CD4-positive, CD25-positive, alpha-beta regulatory T cell (primary cell): ENCODE measurements around the gene PPFIBP1. TPM values are rescaled to one million over a fixed set of nuclear protein-coding genes. Genes with fewer than 3 reads are reported as not detected.
"Not testable (repeated sequence)": the region's sequence is repeated elsewhere in the genome, so short reads cannot be mapped to it uniquely, and the experiment has no call there.

Experiments
- ATAC-seq, 2 donors: fragments of 150-1000 bp; cut with Tn5 transposase; one replicate each; pipeline ENCODE4 v1.10.0; 2021; ENCODE audit warnings: low read depth in 2 of 2, moderate number of reproducible peaks in 2 of 2, moderate library complexity in 1 of 2
- DNase-seq, 3 donors: peaks; one replicate each; pipeline versions ENCODE4 v3.0.0 to v3.0.0-alpha.2; 2012 to 2022; ENCODE audit warnings: mixed read lengths in 1 of 3
- H3K27ac ChIP-seq: one replicate; pipeline ENCODE4 v1.7.0; 2013; ENCODE audit warnings: mild to moderate bottlenecking, low read length; ENCODE audit not compliant: insufficient read depth, poor library complexity, severe bottlenecking
- H3K27me3 ChIP-seq: one replicate; pipeline ENCODE4 v1.7.0; 2013; ENCODE audit warnings: low read length; ENCODE audit not compliant: control insufficient read depth, insufficient read depth
- H3K36me3 ChIP-seq: one replicate; pipeline ENCODE4 v1.7.0; 2013; ENCODE audit warnings: mild to moderate bottlenecking, low read length, moderate library complexity; ENCODE audit not compliant: control insufficient read depth, insufficient read depth
- H3K4me1 ChIP-seq: 2 replicates; pipeline ENCODE4 v1.7.0; 2013; ENCODE audit warnings: mild to moderate bottlenecking, low read length; ENCODE audit not compliant: insufficient read depth, control insufficient read depth, poor library complexity, severe bottlenecking
- H3K4me3 ChIP-seq: one replicate; pipeline ENCODE4 v1.7.0; 2013; ENCODE audit warnings: low read depth, mild to moderate bottlenecking, low read length, moderate library complexity
- H3K9me3 ChIP-seq, 2 experiments: 1 replicate in 1 of 2; 2 replicates in 1 of 2; pipeline ENCODE4 v1.7.0; 2013; ENCODE audit warnings: low read length in 2 of 2, mild to moderate bottlenecking in 1 of 2, moderate library complexity in 1 of 2; ENCODE audit not compliant: control insufficient read depth in 2 of 2
- H3K27ac Mint-ChIP-seq, 3 donors: one replicate each; pipeline ENCODE4 v1.8.0; 2020 to 2022; ENCODE audit warnings: mild to moderate bottlenecking in 3 of 3, mixed read lengths in 3 of 3, moderate library complexity in 2 of 3
- H3K27me3 Mint-ChIP-seq: one replicate; pipeline ENCODE4 v1.8.0; 2022; ENCODE audit warnings: mild to moderate bottlenecking, mixed read lengths
- H3K36me3 Mint-ChIP-seq: one replicate; pipeline ENCODE4 v1.8.0; 2020; ENCODE audit warnings: mixed read lengths
- H3K4me1 Mint-ChIP-seq, 4 donors: one replicate each; pipeline ENCODE4 v1.8.0; 2020 to 2022; ENCODE audit warnings: mixed read lengths in 4 of 4, mild to moderate bottlenecking in 1 of 4
- H3K4me3 Mint-ChIP-seq, 4 donors: one replicate each; pipeline ENCODE4 v1.8.0; 2020 to 2022; ENCODE audit warnings: mild to moderate bottlenecking in 4 of 4, mixed read lengths in 4 of 4, moderate library complexity in 3 of 4
- H3K9me3 Mint-ChIP-seq, 7 donors: one replicate each; pipeline ENCODE4 v1.8.0; 2020 to 2022; ENCODE audit warnings: mixed read lengths in 7 of 7, mild to moderate bottlenecking in 3 of 7, moderate library complexity in 2 of 7
- polyA plus RNA-seq, 4 donors: library from polyadenylated mRNA; unstranded; fragments of 300-500 nt; fragmentation: Illumina TruSeq; gene quantifications; one replicate each; pipeline ENCODE4 v1.2.3, GENCODE V29; 2021
- total RNA-seq: library from RNA; stranded (reverse); gene quantifications from one replicate; pipeline ENCODE4 v1.2.3, GENCODE V29; 2022

Gene PPFIBP1
- total and polyA plus RNA-seq, 5 donors from 2014 or later: 1.0 to 6.6 (median 2.3) TPM

GRCh38 chr12:27711967-27712366 lies 188.0 kb downstream of the PPFIBP1 start:
- H3K4me1 ChIP-seq: peaks cover 27% of the 10 kb centered on the region
- Mint-ChIP-seq H3K27ac (peak overlapping the region; percentile 21 to 97 (median 95)), H3K36me3 (no peaks in the 10 kb centered on the region), H3K9me3 (no peaks in the 10 kb centered on the region), H3K4me1 (peaks cover 9 to 43% (median 33%) of the 10 kb centered on the region in 4 donors), H3K4me3 (peak overlapping the region; percentile 90 to 97 (median 96)), H3K27me3 (peaks cover 5% of the 10 kb centered on the region)
- H3K27ac ChIP-seq: peak overlapping the region; percentile 70
- no peak for DNase-seq
- peaks cover 2% of the 10 kb centered on the region for H3K27me3 ChIP-seq
- peaks cover 17% of the 10 kb centered on the region for H3K36me3 ChIP-seq
- no peak for ATAC-seq
- H3K9me3 ChIP-seq: no peaks in the 10 kb centered on the region
- H3K4me3 ChIP-seq: peak overlapping the region; percentile 93

GRCh38 chr12:27723212-27723611 lies 199.2 kb downstream of the PPFIBP1 start:
- H3K36me3 Mint-ChIP-seq: peaks cover 12% of the 10 kb centered on the region
- DNase-seq (no peak), ATAC-seq (no peak)
- no peaks in the 10 kb centered on the region for H3K4me1 ChIP-seq
- no peak overlapping the region for H3K4me3 ChIP-seq
- H3K27me3 ChIP-seq: no peaks in the 10 kb centered on the region
- no peak overlapping the region for H3K4me3 Mint-ChIP-seq
- H3K27me3 Mint-ChIP-seq: no peaks in the 10 kb centered on the region
- peaks cover 0 to 10% (median 7%) of the 10 kb centered on the region in 4 donors for H3K4me1 Mint-ChIP-seq
- no peak overlapping the region for H3K27ac ChIP-seq
- H3K36me3 ChIP-seq: peaks cover 50% of the 10 kb centered on the region
- H3K9me3 ChIP-seq: no peaks in the 10 kb centered on the region
- H3K27ac Mint-ChIP-seq: no peak overlapping the region
- H3K9me3 Mint-ChIP-seq: no peaks in the 10 kb centered on the region

GRCh38 chr12:27730097-27730588 lies 206.1 kb downstream of the PPFIBP1 start:
- no peak overlapping the region for H3K4me3 Mint-ChIP-seq
- peaks cover 49% of the 10 kb centered on the region for H3K36me3 ChIP-seq

GRCh38 chr12:27732281-27732680 lies 208.3 kb downstream of the PPFIBP1 start:
- Mint-ChIP-seq H3K36me3 (peaks cover 28% of the 10 kb centered on the region), H3K9me3 (peaks cover 0 to 1% (median 0%) of the 10 kb centered on the region in 7 donors), H3K27me3 (no peaks in the 10 kb centered on the region), H3K4me1 (peaks cover 0 to 11% (median 8%) of the 10 kb centered on the region in 4 donors), H3K27ac (no peak overlapping the region), H3K4me3 (no peak overlapping the region)
- no peaks in the 10 kb centered on the region for H3K27me3 ChIP-seq
- no peaks in the 10 kb centered on the region for H3K9me3 ChIP-seq
- H3K36me3 ChIP-seq: peaks cover 47% of the 10 kb centered on the region
- DNase-seq (peak in 1 of 3 donors; percentile 26), ATAC-seq (peak in 1 of 2 donors; percentile 31)
- H3K4me3 ChIP-seq: no peak overlapping the region
- H3K4me1 ChIP-seq: no peaks in the 10 kb centered on the region
- H3K27ac ChIP-seq: no peak overlapping the region

More at GRCh38 chr12:27730097-27730588, 206.1 kb downstream of the PPFIBP1 start:
- H3K4me1 Mint-ChIP-seq: peaks cover 0 to 15% (median 6%) of the 10 kb centered on the region in 4 donors
- DNase-seq (no peak), ATAC-seq (no peak)
- peaks cover 0 to 1% (median 0%) of the 10 kb centered on the region in 7 donors for H3K9me3 Mint-ChIP-seq
- Histone ChIP-seq H3K27me3 (no peaks in the 10 kb centered on the region), H3K4me1 (no peaks in the 10 kb centered on the region), H3K9me3 (no peaks in the 10 kb centered on the region), H3K4me3 (no peak overlapping the region), H3K27ac (no peak overlapping the region)
- H3K27ac Mint-ChIP-seq: peak overlapping the region in 1 of 3 donors; percentile 53
- H3K27me3 Mint-ChIP-seq: no peaks in the 10 kb centered on the region
- peaks cover 27% of the 10 kb centered on the region for H3K36me3 Mint-ChIP-seq

- Mint-ChIP-seq H3K4me3 (no peak overlapping the region), H3K4me1 (peaks cover 0 to 11% (median 8%) of the 10 kb centered on the region in 4 donors), H3K27me3 (no peaks in the 10 kb centered on the region), H3K9me3 (peaks cover 0 to 1% (median 0%) of the 10 kb centered on the region in 7 donors), H3K36me3 (peaks cover 31% of the 10 kb centered on the region), H3K27ac (no peak overlapping the region)
- Histone ChIP-seq H3K4me1 (no peaks in the 10 kb centered on the region), H3K27ac (no peak overlapping the region), H3K27me3 (no peaks in the 10 kb centered on the region), H3K9me3 (no peaks in the 10 kb centered on the region), H3K36me3 (peaks cover 55% of the 10 kb centered on the region), H3K4me3 (no peak overlapping the region)
- ATAC-seq (peak; percentile 71 to 73), DNase-seq (peak in 2 of 3 donors; percentile 55 to 60)
Observed at GRCh38 chr12:27733052-27733656, 209.1 kb downstream of the PPFIBP1 start.

GRCh38 chr12:27733791-27734190 lies 209.8 kb downstream of the PPFIBP1 start:
- Mint-ChIP-seq H3K4me1 (peaks cover 0 to 10% (median 8%) of the 10 kb centered on the region in 4 donors), H3K27me3 (no peaks in the 10 kb centered on the region), H3K36me3 (peaks cover 31% of the 10 kb centered on the region), H3K9me3 (peaks cover 0 to 1% (median 0%) of the 10 kb centered on the region in 7 donors), H3K27ac (no peak overlapping the region), H3K4me3 (no peak overlapping the region)
- ATAC-seq (no peak), DNase-seq (no peak)
- Histone ChIP-seq H3K9me3 (no peaks in the 10 kb centered on the region), H3K36me3 (peaks cover 62% of the 10 kb centered on the region), H3K4me3 (no peak overlapping the region), H3K4me1 (no peaks in the 10 kb centered on the region), H3K27me3 (no peaks in the 10 kb centered on the region), H3K27ac (no peak overlapping the region)

GRCh38 chr12:27734321-27734720 lies 210.3 kb downstream of the PPFIBP1 start:
- H3K4me3 Mint-ChIP-seq, DNase-seq, H3K27me3 Mint-ChIP-seq, ATAC-seq, H3K27ac Mint-ChIP-seq, H3K4me1 ChIP-seq, H3K9me3 Mint-ChIP-seq, H3K4me3 ChIP-seq, H3K4me1 Mint-ChIP-seq, H3K27me3 ChIP-seq, H3K27ac ChIP-seq, H3K9me3 ChIP-seq: not testable (repeated sequence)
- H3K36me3 ChIP-seq: peaks cover 65% of the 10 kb centered on the region
- peaks cover 31% of the 10 kb centered on the region for H3K36me3 Mint-ChIP-seq

- H3K9me3 Mint-ChIP-seq: no peaks in the 10 kb centered on the region
- peaks cover 52% of the 10 kb centered on the region for H3K36me3 ChIP-seq
- H3K4me3 Mint-ChIP-seq: no peak overlapping the region
- H3K9me3 ChIP-seq: no peaks in the 10 kb centered on the region
- H3K36me3 Mint-ChIP-seq: peaks cover 29% of the 10 kb centered on the region
- no peaks in the 10 kb centered on the region for H3K4me1 ChIP-seq
- no peak overlapping the region for H3K27ac Mint-ChIP-seq
- no peak for ATAC-seq
- H3K27me3 ChIP-seq: no peaks in the 10 kb centered on the region
- DNase-seq: no peak
- H3K4me1 Mint-ChIP-seq: peaks cover 7 to 11% (median 9%) of the 10 kb centered on the region in 4 donors
- H3K4me3 ChIP-seq: no peak overlapping the region
- H3K27me3 Mint-ChIP-seq: no peaks in the 10 kb centered on the region
- no peak overlapping the region for H3K27ac ChIP-seq
Observed at GRCh38 chr12:27743601-27744000, 219.6 kb downstream of the PPFIBP1 start.
